Mesenchymal stem cell (in vitro differentiated cells and primary cell): ENCODE results near the gene OPCML.

ENCODE experiments used
- DNase-seq: peaks from one replicate; pipeline ENCODE4 v3.0.0-alpha.2; 2013
- H2AFZ ChIP-seq: one replicate; pipeline ENCODE4 v1.6.1; 2013; ENCODE audit warnings: low read depth, mild to moderate bottlenecking, control low read depth, inconsistent platforms, low read length, moderate library complexity
- H2AK5ac ChIP-seq: 2 replicates; pipeline ENCODE4 v1.6.1; 2013; ENCODE audit warnings: low read length, moderate library complexity, mild to moderate bottlenecking, inconsistent platforms; ENCODE audit not compliant: severe bottlenecking
- H2BK120ac ChIP-seq: one replicate; pipeline ENCODE4 v1.6.1; 2013; ENCODE audit warnings: low read depth, mild to moderate bottlenecking, inconsistent platforms, low read length, moderate library complexity
- H2BK12ac ChIP-seq, 2 experiments: one replicate each; pipeline ENCODE4 v1.6.1; 2013; ENCODE audit warnings: inconsistent platforms in 2 of 2, low read length in 2 of 2, mild to moderate bottlenecking in 2 of 2, moderate library complexity in 2 of 2, control low read depth in 1 of 2
- H2BK15ac ChIP-seq: one replicate; pipeline ENCODE4 v1.6.1; 2013; ENCODE audit warnings: mild to moderate bottlenecking, low read depth, inconsistent platforms; ENCODE audit not compliant: poor library complexity, severe bottlenecking
- H2BK5ac ChIP-seq: 2 replicates; pipeline ENCODE4 v1.6.1; 2013; ENCODE audit warnings: low read depth, mild to moderate bottlenecking, low read length, control low read depth, inconsistent platforms; ENCODE audit not compliant: poor library complexity, severe bottlenecking
- H3K14ac ChIP-seq, 2 experiments: one replicate each; pipeline ENCODE4 v1.6.1; 2013; ENCODE audit warnings: inconsistent platforms in 2 of 2, low read length in 2 of 2, control low read depth in 1 of 2, mild to moderate bottlenecking in 1 of 2, moderate library complexity in 1 of 2
- H3K18ac ChIP-seq, 2 experiments: one replicate each; pipeline ENCODE4 v1.6.1; 2013; ENCODE audit warnings: inconsistent platforms in 2 of 2, low read length in 2 of 2, control low read depth in 1 of 2, low read depth in 1 of 2, mild to moderate bottlenecking in 1 of 2
- H3K23ac ChIP-seq, 2 experiments: one replicate each; pipeline ENCODE4 v1.6.1; 2013; ENCODE audit warnings: inconsistent platforms in 2 of 2, low read length in 2 of 2, mild to moderate bottlenecking in 2 of 2, moderate library complexity in 2 of 2, control low read depth in 1 of 2
- H3K27ac ChIP-seq: 2 replicates; pipeline ENCODE4 v1.5.1; 2013; ENCODE audit warnings: mild to moderate bottlenecking, moderate library complexity, low read length, control low read depth, inconsistent platforms; ENCODE audit not compliant: poor library complexity, severe bottlenecking
- H3K27me3 ChIP-seq, 2 experiments: 2 replicates each; pipeline versions ENCODE4 v1.6.1 to v1.7.0; 2013; ENCODE audit warnings: low read length in 2 of 2, mild to moderate bottlenecking in 2 of 2, moderate library complexity in 2 of 2, control low read depth in 1 of 2, inconsistent platforms in 1 of 2; ENCODE audit not compliant: control insufficient read depth in 1 of 2, insufficient read depth in 1 of 2
- H3K36me3 ChIP-seq, 2 experiments: 2 replicates each; pipeline versions ENCODE4 v1.6.1 to v1.7.0; 2013; ENCODE audit warnings: low read length in 2 of 2, control low read depth in 1 of 2, inconsistent platforms in 1 of 2, low read depth in 1 of 2, mild to moderate bottlenecking in 1 of 2; ENCODE audit not compliant: insufficient read depth in 2 of 2, control insufficient read depth in 1 of 2
- H3K4ac ChIP-seq, 2 experiments: one replicate each; pipeline ENCODE4 v1.6.1; 2013; ENCODE audit warnings: inconsistent platforms in 2 of 2, low read length in 2 of 2, mild to moderate bottlenecking in 2 of 2, moderate library complexity in 2 of 2, control low read depth in 1 of 2, low read depth in 1 of 2
- H3K4me1 ChIP-seq: 2 replicates; pipeline ENCODE4 v1.6.1; 2013; ENCODE audit warnings: low read depth, low read length, control low read depth; ENCODE audit not compliant: control insufficient read depth, insufficient read depth
- H3K4me2 ChIP-seq: 2 replicates; pipeline ENCODE4 v1.6.1; 2013; ENCODE audit warnings: low read length, mild to moderate bottlenecking, inconsistent platforms; ENCODE audit not compliant: poor library complexity, severe bottlenecking
- H3K4me3 ChIP-seq, 2 experiments: 2 replicates each; pipeline versions ENCODE4 v1.5.1 to v1.7.0; 2013; ENCODE audit warnings: low read length in 2 of 2, mild to moderate bottlenecking in 2 of 2, control low read depth in 1 of 2, low read depth in 1 of 2; ENCODE audit not compliant: insufficient read depth in 1 of 2
- H3K79me1 ChIP-seq: replicated peaks from 2 replicates; pipeline ENCODE4 v1.6.1; 2013; ENCODE audit warnings: mild to moderate bottlenecking, control low read depth, low read length, inconsistent platforms; ENCODE audit not compliant: poor library complexity, severe bottlenecking
- H3K9ac ChIP-seq: 2 replicates; pipeline ENCODE4 v1.7.0; 2013; ENCODE audit warnings: mild to moderate bottlenecking, low read length, moderate library complexity
- H3K9me3 ChIP-seq: 2 replicates; pipeline ENCODE4 v1.7.0; 2013; ENCODE audit warnings: mild to moderate bottlenecking, low read length; ENCODE audit not compliant: control insufficient read depth
- H4K8ac ChIP-seq: one replicate; pipeline ENCODE4 v1.6.1; 2013; ENCODE audit warnings: inconsistent platforms, mild to moderate bottlenecking, low read length, moderate library complexity
- H4K91ac ChIP-seq: one replicate; pipeline ENCODE4 v1.6.1; 2013; ENCODE audit warnings: mild to moderate bottlenecking, low read length, inconsistent platforms
- WGBS: methylation state at CpG from one replicate; pipeline ENCODE4 v1.1.7; 2013; ENCODE audit warnings: mixed read lengths; 5-methylcytosine and 5-hydroxymethylcytosine counted together

The OPCML gene

GRCh38 chr11:133234883-133235282 is 297.4 kb downstream of the OPCML start:
- H3K23ac ChIP-seq, result no peak overlapping the region
- no peak overlapping the region for H4K8ac ChIP-seq
- no peak overlapping the region for H3K14ac ChIP-seq
- no peak overlapping the region for H4K91ac ChIP-seq
- H2BK12ac ChIP-seq, result no peak overlapping the region
- H3K79me1 ChIP-seq, result no peaks in the 10 kb centered on the region
- no peak overlapping the region for H3K4me2 ChIP-seq
- no peaks in the 10 kb centered on the region for H3K9me3 ChIP-seq
- H2AFZ ChIP-seq, result no peak overlapping the region
- H3K4me1 ChIP-seq, result no peaks in the 10 kb centered on the region
- H3K27ac ChIP-seq, result no peak overlapping the region
- H3K36me3 ChIP-seq, result no peaks in the 10 kb centered on the region
- H2BK5ac ChIP-seq, result no peak overlapping the region
- H2AK5ac ChIP-seq, result no peak overlapping the region
- H3K9ac ChIP-seq, result no peak overlapping the region
- no peak for DNase-seq
- no peak overlapping the region for H3K4me3 ChIP-seq
- H2BK120ac ChIP-seq, result no peak overlapping the region
- no peaks in the 10 kb centered on the region for H3K27me3 ChIP-seq
- no peak overlapping the region for H3K18ac ChIP-seq
- no peak overlapping the region for H3K4ac ChIP-seq
- no peak overlapping the region for H2BK15ac ChIP-seq
- 78% methylated on average over 9 of the region's 9 CpGs for WGBS

GRCh38 chr11:133232665-133233064 is 299.6 kb downstream of the OPCML start:
- no peak for DNase-seq
- H3K27me3 ChIP-seq, result no peaks in the 10 kb centered on the region
- H2AK5ac ChIP-seq, result no peak overlapping the region
- no peak overlapping the region for H3K9ac ChIP-seq
- no CpG with 5 or more reads among the region's 2 CpGs for WGBS
- H3K23ac ChIP-seq, result no peak overlapping the region
- H2BK15ac ChIP-seq, result no peak overlapping the region
- H3K4me1 ChIP-seq, result no peaks in the 10 kb centered on the region
- H3K4me3 ChIP-seq, result no peak overlapping the region
- H4K8ac ChIP-seq, result no peak overlapping the region
- no peak overlapping the region for H2BK120ac ChIP-seq
- no peak overlapping the region for H2BK12ac ChIP-seq
- H3K14ac ChIP-seq, result no peak overlapping the region
- H3K9me3 ChIP-seq, result no peaks in the 10 kb centered on the region
- H3K4me2 ChIP-seq, result no peak overlapping the region
- no peak overlapping the region for H2AFZ ChIP-seq
- H3K36me3 ChIP-seq, result no peaks in the 10 kb centered on the region
- no peak overlapping the region for H4K91ac ChIP-seq
- H3K18ac ChIP-seq, result no peak overlapping the region
- no peak overlapping the region for H3K4ac ChIP-seq
- H2BK5ac ChIP-seq, result no peak overlapping the region
- H3K27ac ChIP-seq, result no peak overlapping the region
- H3K79me1 ChIP-seq, result no peaks in the 10 kb centered on the region

DNA sequence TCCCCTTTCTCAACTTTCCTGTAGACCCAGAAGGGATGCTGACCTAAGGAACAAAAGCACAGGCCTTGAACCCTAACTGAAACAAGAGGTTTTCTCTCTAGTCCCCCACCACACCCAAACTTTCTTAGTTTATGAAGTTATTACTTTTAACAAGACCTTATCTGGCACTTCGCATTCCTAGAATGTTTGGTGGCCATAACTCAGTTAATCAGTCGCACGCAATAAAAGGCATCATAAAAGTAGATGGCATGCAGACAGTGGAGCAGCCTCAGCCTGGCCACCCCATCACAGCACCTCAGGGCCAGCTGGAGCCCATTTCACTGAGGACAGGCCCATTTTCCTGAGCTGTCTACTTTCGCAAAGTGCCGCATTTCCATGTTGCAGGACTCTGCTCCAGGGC is 301.9 kb downstream of the OPCML start:
- Histone ChIP-seq H4K91ac (no peak overlapping the region), H3K9ac (no peak overlapping the region), H2BK120ac (no peak overlapping the region), H3K79me1 (no peaks in the 10 kb centered on the region), H2AFZ (no peak overlapping the region), H3K36me3 (no peaks in the 10 kb centered on the region), H3K27me3 (no peaks in the 10 kb centered on the region), H3K4me3 (no peak overlapping the region), H4K8ac (no peak overlapping the region), H3K4me2 (no peak overlapping the region), H3K14ac (no peak overlapping the region), H2AK5ac (no peak overlapping the region), H3K4ac (no peak overlapping the region), H2BK15ac (no peak overlapping the region), H2BK12ac (no peak overlapping the region), H3K27ac (no peak overlapping the region), H3K18ac (no peak overlapping the region), H2BK5ac (no peak overlapping the region), H3K9me3 (no peaks in the 10 kb centered on the region), H3K23ac (no peak overlapping the region), H3K4me1 (no peaks in the 10 kb centered on the region)
- DNase-seq, result no peak
- 64% methylated on average over 5 of the region's 5 CpGs for WGBS

- Histone ChIP-seq H2AK5ac (no peak overlapping the region), H2BK120ac (no peak overlapping the region), H3K4me2 (no peak overlapping the region), H3K9ac (no peak overlapping the region), H3K4ac (no peak overlapping the region), H3K18ac (no peak overlapping the region), H3K27me3 (no peaks in the 10 kb centered on the region), H3K79me1 (no peaks in the 10 kb centered on the region), H3K36me3 (no peaks in the 10 kb centered on the region), H2BK5ac (no peak overlapping the region), H4K8ac (no peak overlapping the region), H2AFZ (no peak overlapping the region), H3K27ac (no peak overlapping the region), H4K91ac (no peak overlapping the region), H3K14ac (no peak overlapping the region), H2BK15ac (no peak overlapping the region), H3K4me3 (no peak overlapping the region), H3K4me1 (no peaks in the 10 kb centered on the region), H3K9me3 (no peaks in the 10 kb centered on the region), H3K23ac (no peak overlapping the region), H2BK12ac (no peak overlapping the region)
- 15% methylated on average over 26 of the region's 26 CpGs for WGBS
- no peak for DNase-seq
These were observed 303.6 kb downstream of the OPCML start for GRCh38 chr11:133228471-133229329.
